GM06990 (cell line): ENCODE results near the gene YAF2.

Experiments used
- DNase-seq: peaks from one replicate; pipeline ENCODE4 v3.0.0-alpha.2; 2011; ENCODE audit not compliant: insufficient read length; ENCODE audit errors: extremely low read depth
- H3K27me3 ChIP-seq: replicated peaks from 2 replicates; pipeline ENCODE4 v1.6.0; 2011; ENCODE audit warnings: low read length; ENCODE audit not compliant: control insufficient read depth, insufficient read depth
- H3K36me3 ChIP-seq: 2 replicates; pipeline ENCODE4 v1.5.1; 2011; ENCODE audit warnings: low read length; ENCODE audit not compliant: control insufficient read depth, insufficient read depth
- H3K4me3 ChIP-seq: replicated peaks from 2 replicates; pipeline ENCODE4 v1.5.1; 2011; ENCODE audit warnings: low read depth, mild to moderate bottlenecking, control low read depth, low read length
- TF ChIP-seq, protein P1 (sequence below): IDR thresholded peaks from 2 replicates; pipeline ENCODE4 v1.5.1; 2011; ENCODE audit warnings: low read length, control low read depth, mild to moderate bottlenecking, inconsistent platforms; ENCODE audit not compliant: insufficient read depth, poor library complexity, severe bottlenecking

The YAF2 gene

DNA sequence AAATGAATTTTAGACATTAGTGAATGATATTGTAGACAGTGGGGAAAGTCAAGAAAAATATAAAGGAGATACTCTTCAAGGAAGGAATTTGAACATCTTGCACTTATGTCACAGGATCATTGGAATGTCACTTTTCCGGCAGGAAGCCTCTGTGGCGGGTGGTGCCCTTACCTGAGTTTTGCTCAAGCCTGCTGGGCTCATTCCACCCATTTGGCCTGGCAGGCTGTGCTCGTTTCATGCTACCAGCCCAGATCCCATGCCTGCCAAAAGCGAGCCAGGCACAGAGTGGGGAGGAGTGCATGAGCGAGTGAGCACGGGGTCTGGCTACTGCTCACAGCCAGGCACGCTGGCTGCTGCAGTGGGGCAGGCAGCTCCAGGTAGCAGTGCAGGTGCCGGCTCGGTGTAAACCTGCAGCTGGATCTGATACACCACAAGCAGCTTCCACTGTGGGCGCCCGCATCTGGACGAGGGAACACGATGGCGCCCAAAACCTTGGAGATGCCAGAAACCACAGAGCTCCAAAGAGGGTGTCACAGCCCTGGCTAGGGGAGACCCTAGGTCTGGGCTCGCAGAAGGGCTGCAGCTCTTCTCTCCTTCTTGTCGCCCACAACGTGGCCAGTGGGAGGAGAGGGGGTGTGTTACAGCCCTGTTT is 28.7 kb upstream of the YAF2 start:
- no peaks in the 10 kb centered on the region for H3K27me3 ChIP-seq
- H3K36me3 ChIP-seq, result no peaks in the 10 kb centered on the region
- TF ChIP-seq, protein P1, sequence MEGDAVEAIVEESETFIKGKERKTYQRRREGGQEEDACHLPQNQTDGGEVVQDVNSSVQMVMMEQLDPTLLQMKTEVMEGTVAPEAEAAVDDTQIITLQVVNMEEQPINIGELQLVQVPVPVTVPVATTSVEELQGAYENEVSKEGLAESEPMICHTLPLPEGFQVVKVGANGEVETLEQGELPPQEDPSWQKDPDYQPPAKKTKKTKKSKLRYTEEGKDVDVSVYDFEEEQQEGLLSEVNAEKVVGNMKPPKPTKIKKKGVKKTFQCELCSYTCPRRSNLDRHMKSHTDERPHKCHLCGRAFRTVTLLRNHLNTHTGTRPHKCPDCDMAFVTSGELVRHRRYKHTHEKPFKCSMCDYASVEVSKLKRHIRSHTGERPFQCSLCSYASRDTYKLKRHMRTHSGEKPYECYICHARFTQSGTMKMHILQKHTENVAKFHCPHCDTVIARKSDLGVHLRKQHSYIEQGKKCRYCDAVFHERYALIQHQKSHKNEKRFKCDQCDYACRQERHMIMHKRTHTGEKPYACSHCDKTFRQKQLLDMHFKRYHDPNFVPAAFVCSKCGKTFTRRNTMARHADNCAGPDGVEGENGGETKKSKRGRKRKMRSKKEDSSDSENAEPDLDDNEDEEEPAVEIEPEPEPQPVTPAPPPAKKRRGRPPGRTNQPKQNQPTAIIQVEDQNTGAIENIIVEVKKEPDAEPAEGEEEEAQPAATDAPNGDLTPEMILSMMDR, result no peak
- DNase-seq, result no peak
- H3K4me3 ChIP-seq, result no peak overlapping the region

DNA sequence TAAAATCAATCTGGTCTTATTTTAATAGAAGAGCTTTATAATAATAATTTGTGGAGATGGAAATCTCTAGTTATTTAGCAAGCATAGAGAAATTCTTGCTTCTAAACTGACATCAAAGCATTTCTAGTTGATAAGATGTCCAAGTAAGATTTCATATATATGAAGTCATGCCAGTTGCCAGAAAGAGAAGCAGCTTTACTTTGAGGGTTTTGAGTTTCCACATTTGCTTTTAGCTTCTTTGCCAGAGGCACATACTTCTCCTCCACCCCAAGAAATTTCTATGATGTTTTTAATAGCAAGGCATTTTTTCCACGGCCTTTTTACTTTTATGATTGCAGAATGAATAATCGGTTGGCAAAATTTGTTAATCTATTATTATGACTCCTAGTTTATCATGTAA is 24.2 kb upstream of the YAF2 start:
- no peaks in the 10 kb centered on the region for H3K36me3 ChIP-seq
- H3K4me3 ChIP-seq, result no peak overlapping the region
- H3K27me3 ChIP-seq, result no peaks in the 10 kb centered on the region
- TF ChIP-seq, protein P1, result no peak
- DNase-seq, result no peak

DNA sequence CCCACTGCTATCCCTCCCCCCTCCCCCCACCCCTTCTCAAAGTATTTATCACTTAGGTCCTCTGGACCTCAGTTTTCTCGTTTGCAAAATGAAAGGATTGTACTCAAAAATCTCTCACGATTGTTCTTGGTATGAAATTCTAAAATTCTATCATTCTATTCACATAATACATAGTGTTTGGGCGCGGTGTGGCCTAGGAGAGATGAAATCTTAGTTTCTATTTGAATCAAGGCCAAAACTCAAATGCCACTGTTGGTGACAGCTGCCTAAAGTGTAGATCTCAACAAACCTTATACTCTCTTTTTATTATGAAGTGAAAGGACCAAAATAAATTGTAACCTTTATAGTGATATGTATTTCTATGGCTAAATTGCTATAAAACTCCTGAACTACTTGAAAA is 23.7 kb upstream of the YAF2 start:
- Histone ChIP-seq H3K27me3 (no peaks in the 10 kb centered on the region), H3K36me3 (no peaks in the 10 kb centered on the region), H3K4me3 (no peak overlapping the region)
- TF ChIP-seq, protein P1, result no peak
- no peak for DNase-seq

DNA sequence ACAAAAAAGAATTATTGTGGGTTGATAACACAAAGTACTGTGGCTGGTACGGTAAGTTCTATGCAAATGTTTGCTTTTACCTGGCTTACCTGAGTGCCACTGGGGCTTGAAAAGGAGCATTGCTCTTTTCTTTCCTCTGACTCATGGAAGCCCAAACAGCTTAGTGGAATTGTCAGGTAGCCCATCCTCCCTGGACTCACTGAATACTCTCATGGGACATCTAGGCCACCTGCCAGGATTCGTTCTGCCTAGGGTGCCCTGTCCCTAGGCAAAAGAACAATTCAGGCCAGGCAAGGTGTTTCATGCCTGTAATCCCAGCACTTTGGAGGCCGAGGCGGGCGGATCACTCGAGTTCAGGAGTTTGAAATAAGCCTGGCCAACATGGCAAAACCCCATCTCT is 22.5 kb upstream of the YAF2 start:
- DNase-seq, result no peak
- TF ChIP-seq, protein P1, result no peak
- no peak overlapping the region for H3K4me3 ChIP-seq
- H3K27me3 ChIP-seq, result no peaks in the 10 kb centered on the region
- no peaks in the 10 kb centered on the region for H3K36me3 ChIP-seq

DNA sequence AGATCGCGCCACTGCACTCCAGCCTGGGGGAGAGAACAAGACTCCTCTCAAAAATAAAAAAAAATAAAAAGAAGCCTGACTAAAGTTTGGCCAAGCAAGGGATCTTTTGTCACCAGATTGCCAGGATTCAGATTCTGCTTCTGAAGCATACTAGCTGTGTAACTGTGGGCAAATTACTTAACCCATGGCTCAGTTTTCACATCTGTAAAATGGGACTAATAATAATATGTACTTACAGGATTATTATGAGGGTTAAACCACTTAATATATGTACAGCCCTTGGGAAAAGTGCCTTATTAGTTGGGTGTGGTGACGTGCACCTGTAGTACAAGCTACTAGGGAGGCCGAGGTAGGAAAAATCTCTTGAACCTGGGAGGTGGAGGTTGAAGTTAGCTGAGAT is 21.7 kb upstream of the YAF2 start:
- no peaks in the 10 kb centered on the region for H3K27me3 ChIP-seq
- TF ChIP-seq, protein P1, result no peak
- no peak overlapping the region for H3K4me3 ChIP-seq
- no peak for DNase-seq
- H3K36me3 ChIP-seq, result no peaks in the 10 kb centered on the region

DNA sequence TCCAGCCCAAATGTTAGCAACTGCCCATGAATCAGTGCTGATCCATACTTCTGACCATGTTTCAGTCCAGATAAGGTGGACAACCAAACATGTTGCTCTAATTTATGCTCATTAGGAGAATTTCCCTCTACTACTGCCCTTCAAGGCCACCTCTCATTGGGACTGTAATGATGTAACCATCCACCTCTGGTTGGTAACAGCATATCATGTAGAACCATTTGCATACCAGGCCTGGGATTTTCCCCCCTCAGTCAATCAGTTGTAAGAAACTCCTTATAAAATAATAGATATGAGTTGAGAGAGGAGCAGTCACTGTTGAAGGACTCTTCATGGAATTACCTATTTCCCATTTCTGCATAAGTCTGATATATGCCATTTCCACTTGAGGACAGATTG is 17.8 kb upstream of the YAF2 start:
- DNase-seq, result no peak
- Histone ChIP-seq H3K27me3 (no peaks in the 10 kb centered on the region), H3K36me3 (no peaks in the 10 kb centered on the region), H3K4me3 (no peak overlapping the region)
- TF ChIP-seq, protein P1, result no peak
